Stimulated activated CD4-positive, alpha-beta T cell treated with anti-CD3 and anti-CD28 coated beads, Interleukin-4, amount 100 ng/mL, for 48 hours (primary cell): ENCODE measurements around the gene PGGHG.
"Not testable (repeated sequence)": the region's sequence is repeated elsewhere in the genome, so short reads cannot be mapped to it uniquely, and the experiment has no call there.

Experiments used
- DNase-seq, 2 donors: peaks; one replicate each; pipeline ENCODE4 v3.0.0-alpha.2; 2020; ENCODE audit warnings: low read depth in 2 of 2

Gene PGGHG

GRCh38 chr11:285021-285893, 3.7 kb upstream of the PGGHG start:
- no peak for DNase-seq

- DNase-seq = no peak
These were observed 3.1 kb upstream of the PGGHG start for GRCh38 chr11:285894-286220.

- DNase-seq = not testable (repeated sequence)
These were observed 1.7 kb upstream of the PGGHG start for GRCh38 chr11:286977-287820.

- no peak for DNase-seq
These were observed 977 bp upstream of the PGGHG start for GRCh38 chr11:287821-288477.

- no peak for DNase-seq
These were observed 429 bp downstream of the PGGHG start for GRCh38 chr11:289398-289711.

GRCh38 chr11:289712-290620, 1.0 kb downstream of the PGGHG start:
- no peak for DNase-seq

GRCh38 chr11:290621-291231, 1.8 kb downstream of the PGGHG start:
- DNase-seq = no peak

- DNase-seq = no peak
These were observed 2.6 kb downstream of the PGGHG start for GRCh38 chr11:291281-292210.

- no peak for DNase-seq
These were observed 3.5 kb downstream of the PGGHG start for GRCh38 chr11:292211-293121.

- no peak for DNase-seq
These were observed 4.4 kb downstream of the PGGHG start for GRCh38 chr11:293271-293851.

- DNase-seq = no peak
These were observed 5.1 kb downstream of the PGGHG start for GRCh38 chr11:293852-294661.

- DNase-seq = no peak
These were observed 5.9 kb downstream of the PGGHG start for GRCh38 chr11:294780-295179.

GRCh38 chr11:295351-296170, 6.6 kb downstream of the PGGHG start:
- DNase-seq = no peak

GRCh38 chr11:296171-297050, 7.5 kb downstream of the PGGHG start:
- no peak for DNase-seq

GRCh38 chr11:297051-297585, 8.2 kb downstream of the PGGHG start:
- DNase-seq = no peak
